Vagina (tissue), 2 donors: ENCODE data around the gene CTBP2.

Experiments used
- POLR2AphosphoS5 ChIP-seq, 2 donors: sonication (generic); formaldehyde crosslinking; IDR thresholded peaks; one replicate each; pipeline ENCODE4 v1.9.0; 2017; ENCODE audit warnings: antibody characterized with exemption in 2 of 2, mild to moderate bottlenecking in 2 of 2, low read depth in 1 of 2; ENCODE audit not compliant: insufficient read depth in 1 of 2
- TF ChIP-seq, protein P1 (sequence below), 3 experiments: fragments of 450-650 bp in 2 of 3; fragments of 200-600 bp in 1 of 3; sonication (generic) in 1 of 3; IDR thresholded peaks; one replicate each; pipeline ENCODE4 v1.5.1; 2017 to 2019; ENCODE audit warnings: antibody characterized with exemption in 3 of 3, mild to moderate bottlenecking in 2 of 3, moderate library complexity in 2 of 3

- TF ChIP-seq, protein P1, sequence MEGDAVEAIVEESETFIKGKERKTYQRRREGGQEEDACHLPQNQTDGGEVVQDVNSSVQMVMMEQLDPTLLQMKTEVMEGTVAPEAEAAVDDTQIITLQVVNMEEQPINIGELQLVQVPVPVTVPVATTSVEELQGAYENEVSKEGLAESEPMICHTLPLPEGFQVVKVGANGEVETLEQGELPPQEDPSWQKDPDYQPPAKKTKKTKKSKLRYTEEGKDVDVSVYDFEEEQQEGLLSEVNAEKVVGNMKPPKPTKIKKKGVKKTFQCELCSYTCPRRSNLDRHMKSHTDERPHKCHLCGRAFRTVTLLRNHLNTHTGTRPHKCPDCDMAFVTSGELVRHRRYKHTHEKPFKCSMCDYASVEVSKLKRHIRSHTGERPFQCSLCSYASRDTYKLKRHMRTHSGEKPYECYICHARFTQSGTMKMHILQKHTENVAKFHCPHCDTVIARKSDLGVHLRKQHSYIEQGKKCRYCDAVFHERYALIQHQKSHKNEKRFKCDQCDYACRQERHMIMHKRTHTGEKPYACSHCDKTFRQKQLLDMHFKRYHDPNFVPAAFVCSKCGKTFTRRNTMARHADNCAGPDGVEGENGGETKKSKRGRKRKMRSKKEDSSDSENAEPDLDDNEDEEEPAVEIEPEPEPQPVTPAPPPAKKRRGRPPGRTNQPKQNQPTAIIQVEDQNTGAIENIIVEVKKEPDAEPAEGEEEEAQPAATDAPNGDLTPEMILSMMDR (IDR thresholded peaks at IDR 0.05) = no peak
- no peak for TF ChIP-seq POLR2AphosphoS5 (IDR thresholded peaks at IDR 0.05; ENCODE audit: insufficient read depth in 1 of 2, low read depth in 1 of 2)
Measured at GRCh38 chr10:124961248-124961570, 199.2 kb downstream of the CTBP2 start.
